Glutamatergic neuron (in vitro differentiated cells): ENCODE results near the gene ARHGAP6. TPM values are rescaled to one million over a fixed set of nuclear protein-coding genes. Genes with fewer than 3 reads are reported as not detected.

ENCODE experiments used
- DNase-seq: peaks from one replicate; pipeline ENCODE4 v3.0.0; 2022
- H3K27ac Mint-ChIP-seq: one replicate; pipeline ENCODE4 v1.8.0; 2020; ENCODE audit warnings: mild to moderate bottlenecking, mixed read lengths, inconsistent platforms; ENCODE audit not compliant: unreplicated experiment
- H3K27me3 Mint-ChIP-seq: one replicate; pipeline ENCODE4 v1.8.0; 2020; ENCODE audit warnings: mild to moderate bottlenecking, moderate library complexity, mixed read lengths, inconsistent platforms; ENCODE audit not compliant: unreplicated experiment
- H3K36me3 Mint-ChIP-seq: one replicate; pipeline ENCODE4 v1.8.0; 2020; ENCODE audit warnings: mild to moderate bottlenecking, mixed read lengths, inconsistent platforms; ENCODE audit not compliant: unreplicated experiment
- H3K4me1 Mint-ChIP-seq: one replicate; pipeline ENCODE4 v1.8.0; 2020; ENCODE audit warnings: mild to moderate bottlenecking, low read depth, mixed read lengths, inconsistent platforms; ENCODE audit not compliant: unreplicated experiment
- H3K4me3 Mint-ChIP-seq: one replicate; pipeline ENCODE4 v1.8.0; 2020; ENCODE audit warnings: mild to moderate bottlenecking, mixed read lengths, inconsistent platforms; ENCODE audit not compliant: unreplicated experiment
- H3K9me3 Mint-ChIP-seq: one replicate; pipeline ENCODE4 v1.8.0; 2020; ENCODE audit warnings: mild to moderate bottlenecking, moderate library complexity, mixed read lengths, inconsistent platforms; ENCODE audit not compliant: unreplicated experiment
- total RNA-seq: library from RNA; stranded (reverse); fragmentation: NEBNext Ultra II Directional; extraction: Animal tissue kit (Norgen Biotek cat#: 25700); gene quantifications from one replicate; pipeline ENCODE4 v1.2.1, GENCODE V29; 2021; ENCODE audit not compliant: unreplicated experiment
- TF ChIP-seq, protein P1 (sequence below): fragments of 200-600 bp; sonication (generic); IDR thresholded peaks from one replicate; pipeline ENCODE4 v1.5.0; 2021; ENCODE audit not compliant: partially characterized antibody, unreplicated experiment

The ARHGAP6 gene
- total RNA-seq, 1 donor from 2014 or later: 3.6 TPM

DNA sequence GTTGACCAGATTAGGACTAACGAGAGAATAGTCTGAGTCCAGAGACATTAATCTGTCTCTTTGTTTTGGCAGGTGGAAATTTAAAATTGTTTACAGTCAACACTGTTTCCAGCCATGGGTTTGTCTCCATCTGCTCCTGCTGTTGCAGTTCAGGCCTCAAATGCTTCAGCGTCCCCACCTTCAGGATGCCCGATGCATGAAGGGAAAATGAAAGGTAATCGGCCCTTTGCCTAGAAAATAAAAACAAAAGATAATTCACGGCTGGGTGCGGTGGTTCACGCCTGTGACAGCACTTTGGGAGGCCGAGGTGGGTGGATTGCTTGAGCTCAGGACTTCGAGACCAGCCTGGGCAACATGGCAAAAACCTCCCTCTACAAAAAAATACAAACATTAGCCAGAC, 553.8 kb downstream of the ARHGAP6 start:
- no peak overlapping the region for H3K4me3 Mint-ChIP-seq

DNA sequence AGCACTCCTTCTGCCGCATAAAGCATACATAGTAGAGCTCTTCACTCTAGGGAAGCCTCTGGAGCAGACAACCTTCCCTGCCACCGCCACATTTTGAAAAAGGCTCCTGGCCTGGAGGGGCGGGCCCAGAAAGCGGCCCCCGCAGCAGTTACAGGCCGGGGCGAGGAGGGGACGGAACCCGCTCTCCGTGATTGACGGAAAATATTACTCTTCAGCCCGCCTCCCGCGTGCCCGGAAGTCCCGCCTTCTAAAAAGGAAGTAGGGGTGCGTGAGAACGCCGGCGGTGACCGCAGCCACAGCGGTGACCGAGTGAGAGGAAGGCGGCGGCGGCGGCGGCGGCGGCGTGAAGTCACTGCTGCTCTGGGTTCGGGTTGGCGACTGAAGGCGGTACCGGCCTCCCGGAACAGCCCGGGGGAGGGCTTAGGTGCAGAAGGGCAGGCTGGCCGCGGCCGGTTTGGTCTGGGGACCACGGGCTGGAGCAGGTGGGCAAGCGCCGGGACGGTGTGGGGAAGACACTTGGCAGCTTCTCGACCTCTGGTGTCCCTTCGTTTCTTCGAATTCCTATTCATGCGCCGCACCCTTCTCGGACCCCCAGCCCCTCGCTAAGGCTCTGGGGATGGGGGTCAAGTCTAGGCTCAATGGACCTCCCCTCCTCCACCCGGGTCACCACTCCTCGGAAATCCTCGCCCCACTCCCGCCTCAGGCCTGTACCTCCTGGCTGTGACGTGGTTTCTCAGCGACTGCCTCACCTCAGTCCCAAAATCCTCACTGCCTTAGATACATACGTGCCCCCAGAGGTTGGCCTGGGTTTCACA, 554.5 kb downstream of the ARHGAP6 start, which contains the start of gene HCCS:
HCCS (plus strand) TSS at position 296 of the 815 bp plus-strand sequence. CDS start 729 bp downstream, outside the sequence.
- Mint-ChIP-seq H3K36me3 (no peaks in the 10 kb centered on the region), H3K27me3 (no peaks in the 10 kb centered on the region), H3K9me3 (no peaks in the 10 kb centered on the region), H3K27ac (peak within 1 kb of the TSS; percentile 80), H3K4me1 (peaks cover 4% of the 10 kb centered on the region), H3K4me3 (no peak within 1 kb of the TSS)
- TF ChIP-seq, protein P1, sequence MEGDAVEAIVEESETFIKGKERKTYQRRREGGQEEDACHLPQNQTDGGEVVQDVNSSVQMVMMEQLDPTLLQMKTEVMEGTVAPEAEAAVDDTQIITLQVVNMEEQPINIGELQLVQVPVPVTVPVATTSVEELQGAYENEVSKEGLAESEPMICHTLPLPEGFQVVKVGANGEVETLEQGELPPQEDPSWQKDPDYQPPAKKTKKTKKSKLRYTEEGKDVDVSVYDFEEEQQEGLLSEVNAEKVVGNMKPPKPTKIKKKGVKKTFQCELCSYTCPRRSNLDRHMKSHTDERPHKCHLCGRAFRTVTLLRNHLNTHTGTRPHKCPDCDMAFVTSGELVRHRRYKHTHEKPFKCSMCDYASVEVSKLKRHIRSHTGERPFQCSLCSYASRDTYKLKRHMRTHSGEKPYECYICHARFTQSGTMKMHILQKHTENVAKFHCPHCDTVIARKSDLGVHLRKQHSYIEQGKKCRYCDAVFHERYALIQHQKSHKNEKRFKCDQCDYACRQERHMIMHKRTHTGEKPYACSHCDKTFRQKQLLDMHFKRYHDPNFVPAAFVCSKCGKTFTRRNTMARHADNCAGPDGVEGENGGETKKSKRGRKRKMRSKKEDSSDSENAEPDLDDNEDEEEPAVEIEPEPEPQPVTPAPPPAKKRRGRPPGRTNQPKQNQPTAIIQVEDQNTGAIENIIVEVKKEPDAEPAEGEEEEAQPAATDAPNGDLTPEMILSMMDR: no peak
- DNase-seq: peak; percentile 78

More for the DNA sequence above, 553.8 kb downstream of the ARHGAP6 start:
- peaks cover 4% of the 10 kb centered on the region for H3K4me1 Mint-ChIP-seq
- TF ChIP-seq, protein P1: no peak
- no peaks in the 10 kb centered on the region for H3K36me3 Mint-ChIP-seq
- no peak for DNase-seq
- no peaks in the 10 kb centered on the region for H3K27me3 Mint-ChIP-seq
- H3K9me3 Mint-ChIP-seq: no peaks in the 10 kb centered on the region
- peak overlapping the region; percentile 33 for H3K27ac Mint-ChIP-seq

DNA sequence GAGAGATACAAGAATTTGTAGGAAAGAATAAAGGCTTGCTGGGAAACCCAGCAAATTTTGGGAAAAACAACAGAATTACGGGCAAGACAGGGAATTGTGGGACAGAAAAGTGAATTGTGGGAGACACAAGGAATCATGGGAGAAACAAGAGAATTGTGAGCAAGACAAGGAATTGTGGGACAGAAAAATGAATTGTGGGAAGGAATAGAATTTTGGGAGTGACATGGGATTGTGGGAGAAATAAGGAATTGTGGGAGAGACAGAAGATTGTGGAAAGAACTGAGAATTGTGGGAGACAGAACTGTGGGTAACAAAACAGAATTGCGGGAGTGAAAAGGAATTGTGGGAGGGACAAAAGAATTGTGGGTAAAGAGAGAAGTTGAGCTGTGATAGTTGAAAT, 555.8 kb downstream of the ARHGAP6 start:
- H3K27ac Mint-ChIP-seq: no peak overlapping the region
- TF ChIP-seq, protein P1: no peak
- H3K36me3 Mint-ChIP-seq: no peaks in the 10 kb centered on the region
- no peak overlapping the region for H3K4me3 Mint-ChIP-seq
- DNase-seq: no peak
- no peaks in the 10 kb centered on the region for H3K27me3 Mint-ChIP-seq
- H3K4me1 Mint-ChIP-seq: peaks cover 4% of the 10 kb centered on the region
- no peaks in the 10 kb centered on the region for H3K9me3 Mint-ChIP-seq

DNA sequence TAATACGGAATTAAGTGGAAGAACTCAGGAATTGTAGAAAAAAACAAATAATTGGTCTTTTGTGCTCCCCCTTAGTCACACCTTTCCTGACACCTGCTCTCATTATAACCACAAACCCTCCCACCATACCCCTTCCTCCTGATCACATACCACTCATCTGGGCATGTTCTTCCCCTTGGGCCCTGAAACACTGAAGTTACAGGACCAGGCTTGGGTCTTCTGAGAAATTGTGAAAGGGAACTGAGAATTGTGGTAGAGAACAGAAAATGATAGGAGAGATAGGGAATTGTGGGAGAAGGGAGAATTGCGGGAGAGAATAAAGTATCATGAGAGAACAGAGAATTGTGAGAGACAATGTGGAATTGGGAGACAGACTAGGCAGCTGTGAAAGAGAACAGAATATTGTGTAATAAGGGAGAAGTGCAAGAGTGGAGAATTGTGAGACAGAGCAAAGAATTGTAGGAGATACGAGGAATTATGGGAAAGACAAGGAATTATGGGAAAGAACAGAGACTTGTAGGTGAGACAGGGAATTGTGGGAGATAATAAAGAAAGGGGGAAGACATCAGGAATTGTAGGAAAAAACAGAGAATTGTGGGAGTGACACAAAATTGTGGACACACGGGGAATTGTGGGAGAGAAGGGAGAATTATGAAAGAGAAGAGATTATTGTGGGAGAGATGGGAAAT, 557.3 kb downstream of the ARHGAP6 start:
- Mint-ChIP-seq H3K36me3 (no peaks in the 10 kb centered on the region), H3K4me1 (peaks cover 2% of the 10 kb centered on the region), H3K27ac (no peak overlapping the region), H3K27me3 (no peaks in the 10 kb centered on the region), H3K4me3 (no peak overlapping the region), H3K9me3 (no peaks in the 10 kb centered on the region)
- TF ChIP-seq, protein P1: no peak
- DNase-seq: no peak

DNA sequence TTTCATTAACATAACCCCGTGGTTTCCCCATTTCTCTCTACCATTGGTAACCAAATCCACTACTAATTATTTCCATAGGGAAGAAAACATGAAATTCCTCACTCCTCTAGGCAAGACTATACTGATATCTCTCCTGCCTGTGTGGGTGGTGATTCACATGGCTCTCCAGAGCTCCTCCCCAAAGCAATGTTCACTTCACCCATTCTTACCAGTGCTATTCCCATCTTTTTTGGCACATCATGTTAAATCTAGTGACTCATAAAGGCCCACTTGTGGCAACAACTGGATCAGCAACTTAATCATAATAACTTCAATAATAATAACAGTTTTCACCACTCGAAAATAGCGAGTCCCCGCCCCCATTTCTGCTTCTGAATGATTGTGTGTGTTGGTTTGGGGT, 560.6 kb downstream of the ARHGAP6 start:
- Mint-ChIP-seq H3K4me1 (no peaks in the 10 kb centered on the region), H3K27ac (no peak overlapping the region), H3K9me3 (no peaks in the 10 kb centered on the region), H3K36me3 (no peaks in the 10 kb centered on the region), H3K27me3 (no peaks in the 10 kb centered on the region), H3K4me3 (no peak overlapping the region)
- TF ChIP-seq, protein P1: no peak
- DNase-seq: no peak
